Suprapubic skin (tissue), 4 donors: ENCODE measurements around the gene ARHGAP10. TPM values are rescaled to one million over a fixed set of nuclear protein-coding genes. Genes with fewer than 3 reads are reported as not detected.

Source experiments
- DNase-seq, 2 donors: peaks; one replicate each; pipeline ENCODE4 v3.0.0-alpha.2; 2019; ENCODE audit warnings: low spot score in 2 of 2
- H3K27ac ChIP-seq: fragments of 200-600 bp; sonication (generic); one replicate; pipeline ENCODE4 v1.5.1; 2019
- H3K27me3 ChIP-seq: fragments of 200-600 bp; sonication (generic); one replicate; pipeline ENCODE4 v1.5.1; 2019
- H3K36me3 ChIP-seq: fragments of 200-600 bp; sonication (generic); one replicate; pipeline ENCODE4 v1.5.1; 2019
- H3K4me1 ChIP-seq: fragments of 200-600 bp; sonication (generic); one replicate; pipeline ENCODE4 v1.5.1; 2019
- H3K4me3 ChIP-seq: fragments of 200-600 bp; sonication (generic); one replicate; pipeline ENCODE4 v1.5.1; 2019; ENCODE audit warnings: mild to moderate bottlenecking
- H3K9me3 ChIP-seq: fragments of 200-600 bp; sonication (generic); one replicate; pipeline ENCODE4 v1.5.1; 2019
- CTCF ChIP-seq, 2 donors: fragments of 200-600 bp in 1 of 2; fragments of 450-650 bp in 1 of 2; sonication (generic) in 1 of 2; IDR thresholded peaks; one replicate each; pipeline ENCODE4 v1.5.1; 2016 to 2019; ENCODE audit warnings: antibody characterized with exemption in 2 of 2, mild to moderate bottlenecking in 1 of 2, moderate library complexity in 1 of 2
- EP300 ChIP-seq: sonication (generic); formaldehyde crosslinking; IDR thresholded peaks from one replicate; pipeline ENCODE4 v1.6.1; 2017; ENCODE audit warnings: antibody characterized with exemption
- POLR2A ChIP-seq, 2 donors: fragments of 450-650 bp; IDR thresholded peaks; one replicate each; pipeline ENCODE4 v1.6.1; 2017; ENCODE audit warnings: antibody characterized with exemption in 2 of 2, mild to moderate bottlenecking in 2 of 2, moderate library complexity in 2 of 2
- POLR2AphosphoS5 ChIP-seq, 3 donors: sonication (generic); formaldehyde crosslinking; IDR thresholded peaks; one replicate each; pipeline ENCODE4 v1.6.1; 2017; ENCODE audit warnings: antibody characterized with exemption in 3 of 3
- WGBS: methylation state at CpG from one replicate; pipeline ENCODE4 v1.1.5; 2018; 5-methylcytosine and 5-hydroxymethylcytosine counted together
- total RNA-seq, 4 donors: library from RNA; depleted of rRNA; stranded (reverse); fragments of >200 nt; gene quantifications; one replicate each; pipeline ENCODE4 v1.1.0, GENCODE V29; 2016

The ARHGAP10 gene
- total RNA-seq, 4 donors from 2014 or later: 32.5 to 59.0 (median 36.8) TPM

- Histone ChIP-seq H3K27me3 (no peaks in the 10 kb centered on the region), H3K9me3 (no peaks in the 10 kb centered on the region), H3K4me1 (peaks cover 24% of the 10 kb centered on the region), H3K4me3 (no peak overlapping the region), H3K27ac (no peak overlapping the region), H3K36me3 (peaks cover 16% of the 10 kb centered on the region)
- no peak for DNase-seq
- TF ChIP-seq POLR2AphosphoS5 (IDR thresholded peaks at IDR 0.05): no peak
- WGBS: 49% methylated on average over 3 of the region's 3 CpGs
These were observed 131.3 kb downstream of the ARHGAP10 start for GRCh38 chr4:147863111-147863747.

- no peak overlapping the region for H3K4me3 ChIP-seq
- WGBS: 93% methylated on average over 10 of the region's 10 CpGs
- DNase-seq: no peak
- TF ChIP-seq CTCF (IDR thresholded peaks at IDR 0.05) (no peak), POLR2AphosphoS5 (IDR thresholded peaks at IDR 0.05) (no peak), POLR2A (IDR thresholded peaks at IDR 0.05) (no peak), EP300 (no peak)
- H3K27me3 ChIP-seq: no peaks in the 10 kb centered on the region
- no peaks in the 10 kb centered on the region for H3K9me3 ChIP-seq
- H3K4me1 ChIP-seq: peaks cover 24% of the 10 kb centered on the region
- H3K27ac ChIP-seq: no peak overlapping the region
- H3K36me3 ChIP-seq: peaks cover 23% of the 10 kb centered on the region
These were observed 132.1 kb downstream of the ARHGAP10 start for GRCh38 chr4:147863808-147864472.

- no peak overlapping the region for H3K27ac ChIP-seq
These were observed 132.7 kb downstream of the ARHGAP10 start for GRCh38 chr4:147864607-147865006.

GRCh38 chr4:147865926-147866325, 134.0 kb downstream of the ARHGAP10 start:
- no peak for DNase-seq
- no peak overlapping the region for H3K4me3 ChIP-seq
- 43% methylated on average over 3 of the region's 3 CpGs for WGBS
- H3K27me3 ChIP-seq: no peaks in the 10 kb centered on the region
- H3K4me1 ChIP-seq: peaks cover 21% of the 10 kb centered on the region
- H3K9me3 ChIP-seq: no peaks in the 10 kb centered on the region
- peaks cover 27% of the 10 kb centered on the region for H3K36me3 ChIP-seq
- TF ChIP-seq EP300: no peak
- no peak for TF ChIP-seq POLR2A (IDR thresholded peaks at IDR 0.05)
- no peak for TF ChIP-seq POLR2AphosphoS5 (IDR thresholded peaks at IDR 0.05)
- no peak for TF ChIP-seq CTCF (IDR thresholded peaks at IDR 0.05)
- no peak overlapping the region for H3K27ac ChIP-seq

More at GRCh38 chr4:147864607-147865006, 132.7 kb downstream of the ARHGAP10 start:
- TF ChIP-seq POLR2AphosphoS5 (IDR thresholded peaks at IDR 0.05): no peak
- no peak for TF ChIP-seq EP300
- TF ChIP-seq POLR2A (IDR thresholded peaks at IDR 0.05): no peak
- no peak for TF ChIP-seq CTCF (IDR thresholded peaks at IDR 0.05)
- H3K4me1 ChIP-seq: peaks cover 24% of the 10 kb centered on the region
- no peak for DNase-seq
- no peaks in the 10 kb centered on the region for H3K27me3 ChIP-seq
- no peak overlapping the region for H3K4me3 ChIP-seq
- 65% methylated on average over 5 of the region's 5 CpGs for WGBS
- H3K9me3 ChIP-seq: no peaks in the 10 kb centered on the region
- H3K36me3 ChIP-seq: peaks cover 29% of the 10 kb centered on the region

GRCh38 chr4:147866532-147867271, 134.8 kb downstream of the ARHGAP10 start:
- H3K4me3 ChIP-seq: no peak overlapping the region
- no peak overlapping the region for H3K27ac ChIP-seq
- no peaks in the 10 kb centered on the region for H3K27me3 ChIP-seq
- no peaks in the 10 kb centered on the region for H3K9me3 ChIP-seq
- H3K4me1 ChIP-seq: peaks cover 16% of the 10 kb centered on the region
- DNase-seq: peak; percentile 95 to 96
- peaks cover 19% of the 10 kb centered on the region for H3K36me3 ChIP-seq
- TF ChIP-seq POLR2AphosphoS5 (IDR thresholded peaks at IDR 0.05) (no peak), EP300 (no peak), CTCF (IDR thresholded peaks at IDR 0.05) (peak; percentile 91 to 100), POLR2A (IDR thresholded peaks at IDR 0.05) (no peak)
- 37% methylated on average over 2 of the region's 2 CpGs for WGBS
